Fibroblast of lung (primary cell): ENCODE data around the gene ZBTB7C. TPM values are rescaled to one million over a fixed set of nuclear protein-coding genes. Genes with fewer than 3 reads are reported as not detected.

ENCODE experiments used
- DNase-seq, 2 donors: peaks; one replicate each; pipeline versions ENCODE4 v3.0.0 to v3.0.0-alpha.2; 2010; ENCODE audit warnings: low read depth in 2 of 2
- H2AFZ ChIP-seq: 2 replicates; pipeline ENCODE4 v1.5.1; 2012; ENCODE audit warnings: low read length, control low read depth, inconsistent platforms
- H3K27ac ChIP-seq: 2 replicates; pipeline ENCODE4 v1.5.1; 2011; ENCODE audit warnings: low read length, control low read depth; ENCODE audit not compliant: insufficient read depth
- H3K27me3 ChIP-seq: 2 replicates; pipeline ENCODE4 v1.5.1; 2011; ENCODE audit warnings: mild to moderate bottlenecking, low read length; ENCODE audit not compliant: control insufficient read depth, insufficient read depth
- H3K36me3 ChIP-seq: 2 replicates; pipeline ENCODE4 v1.5.1; 2011; ENCODE audit warnings: low read length; ENCODE audit not compliant: control insufficient read depth, insufficient read depth
- H3K4me1 ChIP-seq: 2 replicates; pipeline ENCODE4 v1.5.1; 2011; ENCODE audit warnings: low read length; ENCODE audit not compliant: control insufficient read depth, insufficient read depth; ENCODE audit errors: extremely low read depth
- H3K4me2 ChIP-seq: 2 replicates; pipeline ENCODE4 v1.5.1; 2011; ENCODE audit warnings: low read length, control low read depth; ENCODE audit not compliant: insufficient read depth; ENCODE audit errors: extremely low read depth
- H3K4me3 ChIP-seq, 4 experiments: fragments of 200-600 bp in 1 of 4; sonication (generic) in 1 of 4; replicated peaks in 1 of 4; 2 replicates each; pipeline ENCODE4 v1.5.1; 2011 to 2016; ENCODE audit warnings: low read length in 4 of 4, low read depth in 3 of 4, mild to moderate bottlenecking in 3 of 4, control low read depth in 2 of 4, inconsistent platforms in 1 of 4, mixed read lengths in 1 of 4; ENCODE audit not compliant: insufficient read depth in 1 of 4; ENCODE audit errors: control extremely low read depth in 1 of 4
- H3K79me2 ChIP-seq: 2 replicates; pipeline ENCODE4 v1.5.1; 2012; ENCODE audit warnings: mild to moderate bottlenecking, low read length, inconsistent platforms; ENCODE audit not compliant: control insufficient read depth, insufficient read depth
- H3K9ac ChIP-seq: 2 replicates; pipeline ENCODE4 v1.5.1; 2011; ENCODE audit warnings: mild to moderate bottlenecking, low read length, control low read depth; ENCODE audit not compliant: insufficient read depth
- H3K9me3 ChIP-seq: 2 replicates; pipeline ENCODE4 v1.5.1; 2012; ENCODE audit warnings: low read depth, low read length; ENCODE audit not compliant: control insufficient read depth, insufficient read depth
- H4K20me1 ChIP-seq: 2 replicates; pipeline ENCODE4 v1.5.1; 2011; ENCODE audit warnings: low read length; ENCODE audit not compliant: control insufficient read depth, insufficient read depth; ENCODE audit errors: extremely low read depth
- CTCF ChIP-seq, 2 donors: IDR thresholded peaks in 1 of 2; conservative IDR thresholded peaks in 1 of 2; 1 replicate in 1 of 2; 2 replicates in 1 of 2; pipeline ENCODE4 v1.5.1; 2011 to 2012; ENCODE audit warnings: low read length in 2 of 2, control low read depth in 1 of 2, inconsistent platforms in 1 of 2, low read depth in 1 of 2, mild to moderate bottlenecking in 1 of 2
- EZH2 ChIP-seq: IDR thresholded peaks from 2 replicates; pipeline ENCODE4 v1.5.1; 2012; ENCODE audit warnings: low read length, control low read depth, mild to moderate bottlenecking; ENCODE audit errors: missing control alignments
- polyA plus RNA-seq, 2 donors: library from polyadenylated mRNA; depleted of rRNA in 1 of 2; stranded (reverse) in 1 of 2; unstranded in 1 of 2; fragments of >200 nt; gene quantifications; 2 replicates each; pipeline ENCODE4 v1.2.1, GENCODE V29; 2011 to 2012; ENCODE audit warnings: missing spikeins in 1 of 2
- total RNA-seq: library from RNA; depleted of rRNA; stranded (reverse); fragments of >200 nt; gene quantifications from 2 replicates; pipeline ENCODE4 v1.2.1, GENCODE V29; 2014

ZBTB7C gene
- total and polyA plus RNA-seq, 2 donors (not counting 1 experiment from before 2014, with no cell fraction given), result 0.19 to 0.33 TPM

- no peak overlapping the region for H2AFZ ChIP-seq
- H3K79me2 ChIP-seq, result no peaks in the 10 kb centered on the region
- no peaks in the 10 kb centered on the region for H3K36me3 ChIP-seq
- H3K4me2 ChIP-seq, result no peak overlapping the region
- no peaks in the 10 kb centered on the region for H4K20me1 ChIP-seq
- no peak overlapping the region for H3K4me3 ChIP-seq
- no peak overlapping the region for H3K9ac ChIP-seq
- H3K9me3 ChIP-seq, result no peaks in the 10 kb centered on the region
- no peaks in the 10 kb centered on the region for H3K4me1 ChIP-seq
- H3K27me3 ChIP-seq, result peaks cover 14% of the 10 kb centered on the region
- TF ChIP-seq EZH2 (no peak), CTCF (conservative IDR thresholded peaks at IDR 0.05 in 1 of 2, IDR thresholded peaks at IDR 0.05 in 1 of 2; ENCODE audit: low read depth in 1 of 2, low read length in 2 of 2) (no peak)
- DNase-seq, result no peak
- H3K27ac ChIP-seq, result no peak overlapping the region
Measured at GRCh38 chr18:48418539-48419276, 9.5 kb upstream of the ZBTB7C start.

GRCh38 chr18:48417985-48418384 is 8.8 kb upstream of the ZBTB7C start:
- no peaks in the 10 kb centered on the region for H3K4me1 ChIP-seq
- H3K4me2 ChIP-seq, result no peak overlapping the region
- no peak overlapping the region for H3K4me3 ChIP-seq
- H3K79me2 ChIP-seq, result no peaks in the 10 kb centered on the region
- H3K27ac ChIP-seq, result no peak overlapping the region
- DNase-seq, result no peak
- H3K9ac ChIP-seq, result no peak overlapping the region
- H4K20me1 ChIP-seq, result no peaks in the 10 kb centered on the region
- no peaks in the 10 kb centered on the region for H3K9me3 ChIP-seq
- peaks cover 10% of the 10 kb centered on the region for H3K27me3 ChIP-seq
- TF ChIP-seq EZH2 (no peak), CTCF (conservative IDR thresholded peaks at IDR 0.05 in 1 of 2, IDR thresholded peaks at IDR 0.05 in 1 of 2; ENCODE audit: low read depth in 1 of 2, low read length in 2 of 2) (no peak)
- H3K36me3 ChIP-seq, result no peaks in the 10 kb centered on the region
- H2AFZ ChIP-seq, result no peak overlapping the region

GRCh38 chr18:48413342-48413741 is 4.2 kb upstream of the ZBTB7C start:
- Histone ChIP-seq H3K27me3 (peaks cover 27% of the 10 kb centered on the region), H3K9ac (no peak overlapping the region), H3K36me3 (no peaks in the 10 kb centered on the region), H3K4me3 (no peak overlapping the region), H4K20me1 (no peaks in the 10 kb centered on the region), H2AFZ (no peak overlapping the region), H3K9me3 (no peaks in the 10 kb centered on the region), H3K79me2 (no peaks in the 10 kb centered on the region), H3K4me1 (no peaks in the 10 kb centered on the region), H3K27ac (no peak overlapping the region), H3K4me2 (no peak overlapping the region)
- TF ChIP-seq EZH2, result no peak
- TF ChIP-seq CTCF (conservative IDR thresholded peaks at IDR 0.05 in 1 of 2, IDR thresholded peaks at IDR 0.05 in 1 of 2; ENCODE audit: low read depth in 1 of 2, low read length in 2 of 2), result no peak
- no peak for DNase-seq
